GM18951 (cell line): ENCODE data around the gene C1QTNF2.

Experiments used
- POLR2A ChIP-seq: IDR thresholded peaks from 4 replicates; pipeline ENCODE4 v1.6.1; 2011; ENCODE audit warnings: mild to moderate bottlenecking; ENCODE audit not compliant: insufficient read length, insufficient read depth; ENCODE audit errors: extremely low read depth
- in situ Hi-C: fragments of 300-500 bp; cut with MboI; formaldehyde crosslinking; loops from one replicate; pipeline ENCODE4 v1.12.0; 2022; ENCODE audit warnings: low sequenced_read_pairs, mixed read lengths, inconsistent platforms; ENCODE audit not compliant: unreplicated experiment

Gene C1QTNF2

DNA sequence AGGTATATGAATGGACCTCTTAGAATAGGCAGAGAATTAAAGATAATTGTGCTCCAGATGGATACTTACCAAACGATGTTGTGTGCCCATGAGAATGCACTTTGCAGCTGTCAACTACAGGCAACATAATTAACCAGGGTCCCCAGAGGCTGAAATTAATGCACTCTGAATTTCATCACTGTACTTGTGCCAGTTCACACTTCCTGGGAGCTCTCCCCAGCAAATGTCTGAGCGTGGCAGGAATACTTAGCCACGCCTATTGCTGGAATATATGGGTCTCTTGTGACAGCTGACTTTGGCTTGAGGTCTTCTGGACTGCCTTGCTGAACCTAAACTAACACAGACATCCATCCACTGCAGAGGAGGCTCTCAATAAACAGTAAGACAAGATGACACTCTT lies 11.9 kb upstream of the C1QTNF2 start:
- in situ Hi-C loops: no loop called here
- TF ChIP-seq POLR2A: no peak

- in situ Hi-C loops: no loop called here
- no peak for TF ChIP-seq POLR2A
These were observed 9.6 kb upstream of the C1QTNF2 start for GRCh38 chr5:160380041-160380440.

- in situ Hi-C loops: no loop called here
- no peak for TF ChIP-seq POLR2A
These were observed 9.1 kb upstream of the C1QTNF2 start for GRCh38 chr5:160379511-160379910.

GRCh38 chr5:160378330-160378729 lies 7.9 kb upstream of the C1QTNF2 start:
- no peak for TF ChIP-seq POLR2A
- in situ Hi-C loops: no loop called here

DNA sequence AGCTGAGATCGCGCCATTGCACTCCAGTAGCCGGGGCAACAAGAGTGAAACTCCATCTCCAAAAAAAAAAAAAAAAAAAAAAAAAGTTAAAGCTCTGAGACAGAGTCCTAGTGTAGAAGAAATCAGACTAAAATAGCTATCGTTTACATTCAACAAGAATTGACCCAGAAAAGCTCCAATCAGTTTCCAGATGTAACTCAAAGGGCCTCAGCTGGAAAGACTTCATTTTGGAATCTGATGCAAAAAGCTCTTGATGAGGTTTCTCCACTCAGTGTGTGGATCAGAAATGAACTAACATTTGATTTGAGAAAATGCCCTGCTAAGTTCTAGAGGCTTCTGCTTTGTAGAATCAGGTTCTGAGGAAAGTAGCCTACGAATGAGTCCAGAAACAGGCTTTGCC lies 7.2 kb upstream of the C1QTNF2 start:
- no peak for TF ChIP-seq POLR2A
- in situ Hi-C loops: no loop called here

GRCh38 chr5:160376416-160376815 lies 6.0 kb upstream of the C1QTNF2 start:
- in situ Hi-C loops: no loop called here
- no peak for TF ChIP-seq POLR2A

GRCh38 chr5:160375701-160376100 lies 5.3 kb upstream of the C1QTNF2 start:
- TF ChIP-seq POLR2A: no peak
- in situ Hi-C loops: no loop called here

DNA sequence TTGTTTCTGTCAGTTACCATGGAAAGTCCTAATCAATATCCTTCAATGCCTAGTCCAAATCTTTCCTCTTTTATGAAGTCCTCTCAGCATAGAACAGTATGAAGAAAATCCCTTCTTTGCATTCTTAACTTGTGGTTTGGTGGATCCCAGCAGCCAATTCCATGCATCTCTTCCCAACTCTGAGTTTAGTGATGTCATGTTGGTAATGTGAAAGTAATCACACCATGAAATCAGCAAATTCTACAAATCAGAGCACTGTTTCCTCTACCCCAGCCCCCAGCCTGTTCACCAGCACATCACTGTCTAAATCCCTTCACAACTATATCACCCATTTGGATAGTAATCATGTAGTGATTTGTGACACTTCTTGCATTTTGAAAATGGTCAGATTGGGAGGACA lies 4.7 kb upstream of the C1QTNF2 start:
- TF ChIP-seq POLR2A: no peak
- in situ Hi-C loops: no loop called here

DNA sequence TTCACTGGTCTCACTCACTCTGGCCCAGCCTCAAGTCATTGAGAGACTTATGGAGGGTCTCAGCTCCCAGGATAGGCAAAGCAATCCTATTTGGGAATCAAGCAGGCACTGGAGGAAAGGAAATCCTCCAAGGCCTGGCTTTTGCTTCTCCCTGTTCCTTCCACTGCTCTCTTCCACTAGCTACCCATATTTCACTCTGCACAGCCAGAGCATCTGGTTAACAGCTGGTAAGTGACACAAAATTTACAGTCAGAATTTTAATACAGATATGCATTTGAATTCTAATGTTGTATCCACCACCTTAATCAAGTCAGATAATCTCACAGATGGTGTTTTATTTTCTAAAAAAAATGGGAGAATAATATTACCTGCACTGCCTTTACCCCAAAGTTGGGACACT lies 868 bp upstream of the C1QTNF2 start:
- in situ Hi-C loops: no loop called here
- no peak for TF ChIP-seq POLR2A

- in situ Hi-C loops: no loop called here
- no peak for TF ChIP-seq POLR2A
These were observed 248 bp upstream of the C1QTNF2 start for GRCh38 chr5:160370713-160371034.

DNA sequence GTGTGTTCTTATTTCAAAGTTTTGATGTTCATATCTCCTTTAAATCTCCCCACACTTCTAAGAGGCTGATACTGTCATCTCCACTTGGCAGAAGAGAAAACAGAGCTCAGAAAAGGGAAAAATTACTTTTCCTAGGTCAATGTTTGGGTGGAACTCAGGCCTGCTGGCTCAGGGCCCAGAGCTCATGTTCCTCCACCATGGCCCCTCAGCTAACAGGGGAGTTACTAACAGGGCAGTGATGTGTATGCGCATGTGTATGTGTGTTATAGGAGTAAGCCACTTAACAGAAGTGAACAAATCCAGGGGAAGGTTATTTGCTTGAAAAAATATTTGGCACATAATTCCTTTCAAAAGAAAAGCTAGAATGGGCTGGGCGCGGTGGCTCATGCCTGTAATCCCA lies 2.5 kb downstream of the C1QTNF2 start:
- no peak for TF ChIP-seq POLR2A
- in situ Hi-C loops: no loop called here

DNA sequence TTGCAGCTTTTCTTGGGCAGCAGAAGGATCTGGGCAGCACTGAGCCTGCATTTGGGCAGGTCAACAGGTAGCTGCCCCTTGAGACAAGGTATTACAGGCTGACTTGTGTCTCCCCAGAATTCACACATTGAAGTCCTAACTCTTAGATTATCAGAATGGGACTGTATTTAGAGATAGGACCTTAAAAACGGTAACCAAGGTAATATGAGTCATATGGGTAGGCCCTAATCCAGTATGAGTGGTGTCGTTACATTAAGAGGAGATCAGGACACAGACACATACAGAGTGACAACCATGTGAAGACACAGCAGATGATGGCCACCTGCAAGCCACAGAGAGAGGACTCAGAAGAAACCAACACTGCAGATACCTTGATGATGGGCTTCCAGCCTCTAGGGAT lies 3.2 kb downstream of the C1QTNF2 start:
- no peak for TF ChIP-seq POLR2A
- in situ Hi-C loops: no loop called here

DNA sequence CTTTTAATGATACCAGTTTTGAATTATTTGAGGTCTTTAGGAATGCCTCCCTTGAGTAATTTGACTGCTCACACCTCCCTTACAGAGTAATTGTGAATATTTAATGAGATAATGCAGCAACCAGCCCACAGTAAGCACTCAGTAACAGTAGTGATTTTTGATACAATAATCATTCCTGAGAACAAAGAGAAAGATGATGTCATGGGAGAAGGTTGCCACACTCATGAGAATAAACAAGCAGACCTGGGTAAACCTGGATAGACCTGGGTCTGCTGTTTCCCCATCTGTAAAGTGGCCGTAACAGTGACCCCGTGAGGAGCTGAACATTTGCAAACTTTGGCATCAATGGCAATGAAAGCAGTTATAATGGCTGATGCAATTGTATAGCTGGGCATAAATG lies 4.2 kb downstream of the C1QTNF2 start:
- in situ Hi-C loops: no loop called here
- no peak for TF ChIP-seq POLR2A

GRCh38 chr5:160363660-160364395 lies 6.6 kb downstream of the C1QTNF2 start:
- no peak for TF ChIP-seq POLR2A
- in situ Hi-C loops: no loop called here

DNA sequence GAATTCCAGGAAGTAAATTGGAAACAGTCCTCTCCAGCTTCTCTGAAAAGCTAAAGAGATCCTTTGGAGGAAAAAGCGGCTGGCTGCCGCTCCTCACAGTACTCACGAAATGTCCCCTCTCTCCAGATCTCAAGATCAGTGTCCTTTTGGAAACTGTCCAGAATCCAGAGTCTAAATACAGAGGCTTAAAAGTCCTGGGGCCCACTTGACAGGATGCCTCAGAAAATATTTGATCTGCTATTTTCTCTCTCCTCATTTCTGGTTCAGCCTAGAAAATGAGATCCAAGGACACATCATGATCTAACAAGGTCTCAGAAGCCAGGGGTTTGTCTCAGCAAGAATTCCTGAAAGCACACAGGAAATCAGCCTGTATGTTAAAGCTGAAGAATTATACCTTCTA lies 7.2 kb downstream of the C1QTNF2 start:
- no peak for TF ChIP-seq POLR2A
- in situ Hi-C loops: no loop called here
